PC-3 (cell line): ENCODE results near the gene ARMC7. TPM values are rescaled to one million over a fixed set of nuclear protein-coding genes. Genes with fewer than 3 reads are reported as not detected.

Source experiments
- ATAC-seq: fragments of 200-7000 bp; cut with Tn5 transposase; 2 replicates; pipeline ENCODE4 v1.9.1; 2020; ENCODE audit warnings: mild to moderate bottlenecking, moderate library complexity
- BruUV-seq: library from RNA; stranded (reverse); fragments of 400-500 nt; replicated peaks from 2 replicates; lab custom pipeline; 2021; lab: Mats Ljungman, UMichigan
- CTCF ChIA-PET: fragments of 300-600 bp; sonication (Branson Sonifier 250); formaldehyde crosslinking; loops from one replicate; lab custom pipeline; 2022; ENCODE audit warnings: antibody characterized with exemption; lab: Charles Lee
- POLR2A ChIA-PET: fragments of 300-600 bp; sonication (Branson Sonifier 250); formaldehyde crosslinking; loops from one replicate; lab custom pipeline; 2022; ENCODE audit warnings: antibody characterized with exemption; ENCODE audit not compliant: unreplicated experiment; lab: Charles Lee
- DNase-seq: peaks from one replicate; pipeline ENCODE4 v3.0.0-alpha.2; 2015
- H2AFZ ChIP-seq: fragments of 300-600 bp; sonication (generic); 2 replicates; pipeline ENCODE4 v1.6.0; 2016; ENCODE audit warnings: antibody characterized with exemption, low read length
- H3F3A ChIP-seq: fragments of 300-600 bp; sonication (generic); one replicate; pipeline ENCODE4 v1.6.0; 2017; ENCODE audit warnings: antibody characterized with exemption, low read length, control low read depth, mild to moderate bottlenecking; ENCODE audit not compliant: unreplicated experiment
- H3K27ac ChIP-seq: fragments of 300-600 bp; sonication (generic); 2 replicates; pipeline ENCODE4 v1.5.1; 2016; ENCODE audit warnings: mild to moderate bottlenecking, low read length
- H3K27me3 ChIP-seq: fragments of 300-600 bp; sonication (generic); 2 replicates; pipeline ENCODE4 v1.6.1; 2016; ENCODE audit warnings: low read length, mixed read lengths
- H3K36me3 ChIP-seq: fragments of 300-600 bp; sonication (generic); 2 replicates; pipeline ENCODE4 v1.6.1; 2016; ENCODE audit warnings: low read depth, mixed run types, low read length, mixed read lengths
- H3K4me1 ChIP-seq: fragments of 300-600 bp; sonication (generic); 2 replicates; pipeline ENCODE4 v1.5.1; 2016; ENCODE audit warnings: low read length; ENCODE audit not compliant: insufficient read depth
- H3K4me2 ChIP-seq: fragments of 300-600 bp; sonication (generic); 2 replicates; pipeline ENCODE4 v1.6.0; 2016; ENCODE audit warnings: low read length
- H3K4me3 ChIP-seq: fragments of 300-600 bp; sonication (generic); 2 replicates; pipeline ENCODE4 v1.5.1; 2016; ENCODE audit warnings: mild to moderate bottlenecking, low read length, mixed read lengths
- H3K79me2 ChIP-seq: fragments of 300-600 bp; sonication (generic); 2 replicates; pipeline ENCODE4 v1.6.1; 2017; ENCODE audit warnings: low read length, mixed read lengths
- H3K9ac ChIP-seq: fragments of 300-600 bp; sonication (generic); 2 replicates; pipeline ENCODE4 v1.6.0; 2016; ENCODE audit warnings: mild to moderate bottlenecking, low read length
- H3K9me2 ChIP-seq: fragments of 300-600 bp; sonication (generic); replicated peaks from 2 replicates; pipeline ENCODE4 v1.6.1; 2016; ENCODE audit warnings: mixed run types, low read length, mixed read lengths
- H3K9me3 ChIP-seq: fragments of 300-600 bp; sonication (generic); 2 replicates; pipeline ENCODE4 v1.6.1; 2016; ENCODE audit warnings: low read length, mixed read lengths
- H4K20me1 ChIP-seq: fragments of 300-600 bp; sonication (generic); 2 replicates; pipeline ENCODE4 v1.6.1; 2016; ENCODE audit warnings: low read length, mixed read lengths
- EZH2 ChIP-seq: fragments of 300-600 bp; sonication (generic); IDR thresholded peaks from one replicate; pipeline ENCODE4 v1.6.1; 2017; ENCODE audit warnings: antibody characterized with exemption, mild to moderate bottlenecking, low read length; ENCODE audit not compliant: unreplicated experiment
- EZH2phosphoT487 ChIP-seq: fragments of 300-600 bp; sonication (generic); IDR thresholded peaks from 2 replicates; pipeline ENCODE4 v1.6.1; 2018; ENCODE audit warnings: mild to moderate bottlenecking, antibody characterized with exemption, low read length, borderline replicate concordance
- intact Hi-C: fragments of 100-400 bp; cut with micrococcal nuclease; formaldehyde crosslinking; loops from 2 replicates; pipeline ENCODE4 v1.9.0; 2023
- total RNA-seq: library from RNA; depleted of rRNA; stranded (reverse); fragments of >200 nt; gene quantifications from 2 replicates; pipeline ENCODE4 v1.2.3, GENCODE V29; 2014
- TF ChIP-seq, protein P1 (sequence below): fragments of 300-600 bp; sonication (generic); conservative IDR thresholded peaks from 2 replicates; pipeline ENCODE4 v1.5.1; 2017; ENCODE audit warnings: antibody characterized with exemption, low read depth, mild to moderate bottlenecking, low read length

Gene ARMC7
- total RNA-seq, 1 experiment from 2014 or later: 17.0 TPM

GRCh38 chr17:75103601-75104554 lies 5.9 kb upstream of the ARMC7 start:
- POLR2A ChIA-PET: no interaction called here
- CTCF ChIA-PET: interaction anchor here (0.6 to 2.2 kb wide), 3 partner anchors 32 to 35 kb away, joined by 6 to 23 read pairs (median 8); no protein-coding TSS in a partner anchor
- intact Hi-C loops: no loop called here
- Histone ChIP-seq H2AFZ (no peak overlapping the region), H3K79me2 (no peaks in the 10 kb centered on the region), H3K9me2 (no peaks in the 10 kb centered on the region), H3K9me3 (no peaks in the 10 kb centered on the region), H3K27me3 (no peaks in the 10 kb centered on the region), H3K4me1 (0 out of 2 replicates have a peak, but pooled peaks cover under 1% of the 10 kb centered on the region), H3K4me3 (no peak overlapping the region), H3K36me3 (no peaks in the 10 kb centered on the region), H4K20me1 (no peaks in the 10 kb centered on the region), H3K9ac (no peak overlapping the region), H3K4me2 (no peak overlapping the region), H3F3A (no peaks in the 10 kb centered on the region), H3K27ac (no peak overlapping the region)
- no peak for ATAC-seq
- TF ChIP-seq, protein P1, sequence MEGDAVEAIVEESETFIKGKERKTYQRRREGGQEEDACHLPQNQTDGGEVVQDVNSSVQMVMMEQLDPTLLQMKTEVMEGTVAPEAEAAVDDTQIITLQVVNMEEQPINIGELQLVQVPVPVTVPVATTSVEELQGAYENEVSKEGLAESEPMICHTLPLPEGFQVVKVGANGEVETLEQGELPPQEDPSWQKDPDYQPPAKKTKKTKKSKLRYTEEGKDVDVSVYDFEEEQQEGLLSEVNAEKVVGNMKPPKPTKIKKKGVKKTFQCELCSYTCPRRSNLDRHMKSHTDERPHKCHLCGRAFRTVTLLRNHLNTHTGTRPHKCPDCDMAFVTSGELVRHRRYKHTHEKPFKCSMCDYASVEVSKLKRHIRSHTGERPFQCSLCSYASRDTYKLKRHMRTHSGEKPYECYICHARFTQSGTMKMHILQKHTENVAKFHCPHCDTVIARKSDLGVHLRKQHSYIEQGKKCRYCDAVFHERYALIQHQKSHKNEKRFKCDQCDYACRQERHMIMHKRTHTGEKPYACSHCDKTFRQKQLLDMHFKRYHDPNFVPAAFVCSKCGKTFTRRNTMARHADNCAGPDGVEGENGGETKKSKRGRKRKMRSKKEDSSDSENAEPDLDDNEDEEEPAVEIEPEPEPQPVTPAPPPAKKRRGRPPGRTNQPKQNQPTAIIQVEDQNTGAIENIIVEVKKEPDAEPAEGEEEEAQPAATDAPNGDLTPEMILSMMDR: no peak
- TF ChIP-seq EZH2phosphoT487: no peak
- TF ChIP-seq EZH2: no peak
- no TSS peak for BruUV-seq
- no peak for DNase-seq

DNA sequence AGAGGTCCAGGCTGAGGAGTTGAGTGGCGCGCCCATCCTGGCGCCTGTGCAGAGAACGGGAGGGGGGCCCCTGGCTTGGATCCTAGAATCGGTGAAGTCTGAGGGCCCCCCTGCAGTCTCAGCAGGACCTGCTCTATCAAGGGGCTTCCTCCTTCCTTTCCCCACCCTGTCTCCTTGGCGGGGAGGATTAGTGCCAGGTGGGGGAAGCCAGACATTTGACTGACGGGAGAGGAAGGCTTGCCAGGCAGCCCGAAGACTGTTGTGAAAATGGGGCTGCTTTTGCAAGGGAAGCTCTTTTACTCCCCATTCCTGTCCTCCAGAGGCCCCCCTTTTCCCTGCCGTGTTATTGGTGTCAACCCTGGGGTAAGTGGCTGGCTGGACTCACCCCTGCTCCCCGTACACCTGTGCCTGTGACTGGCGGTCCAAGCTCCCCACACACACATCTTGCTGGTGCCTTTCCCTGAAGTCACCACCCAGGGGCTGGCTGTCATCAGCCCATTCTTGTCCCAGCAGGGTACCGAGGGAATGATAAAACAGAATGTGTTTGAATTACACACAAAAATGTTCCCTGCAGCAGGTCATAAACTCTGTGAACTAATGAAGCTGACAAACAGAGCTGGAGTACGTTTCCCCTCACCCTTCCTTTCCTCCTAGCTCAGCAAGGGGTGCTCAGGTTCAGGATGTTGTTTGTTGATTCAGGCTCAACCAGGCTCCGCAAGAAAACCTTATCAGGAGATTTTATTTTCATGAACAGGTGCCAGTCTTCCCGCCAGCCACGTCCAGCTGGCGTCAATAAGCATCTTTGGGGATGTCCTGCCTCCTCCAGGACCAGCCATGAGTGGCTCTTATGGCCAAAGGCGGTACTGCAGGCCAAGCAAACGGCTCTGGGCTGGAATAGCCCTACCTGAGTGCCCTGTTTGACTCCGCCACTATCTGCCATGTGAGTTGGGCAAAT lies 4.4 kb upstream of the ARMC7 start:
- no peak overlapping the region for H3K27ac ChIP-seq
- no peaks in the 10 kb centered on the region for H3F3A ChIP-seq
- H3K9me2 ChIP-seq: no peaks in the 10 kb centered on the region
- DNase-seq: peak; percentile 87
- no TSS peak for BruUV-seq
- no peaks in the 10 kb centered on the region for H3K27me3 ChIP-seq
- intact Hi-C loops: loop anchor here (1.0 kb wide), 1 partner anchor 35 kb away; no protein-coding TSS in a partner anchor
- H3K36me3 ChIP-seq: no peaks in the 10 kb centered on the region
- peaks cover 7% of the 10 kb centered on the region for H3K79me2 ChIP-seq
- H4K20me1 ChIP-seq: no peaks in the 10 kb centered on the region
- peak overlapping the region; percentile 22; the same call in 1 of the 2 replicates for H2AFZ ChIP-seq
- H3K4me1 ChIP-seq: peaks cover 7% of the 10 kb centered on the region; the same call in 1 of the 2 replicates
- POLR2A ChIA-PET: interaction anchor here (0.6 kb wide), 1 partner anchor 117 kb away, joined by 3 read pairs; no protein-coding TSS in a partner anchor
- H3K4me3 ChIP-seq: no peak overlapping the region
- CTCF ChIA-PET: interaction anchor here (0.6 to 2.2 kb wide), 9 partner anchors 9 to 209 kb away, joined by 3 to 23 read pairs (median 4); no protein-coding TSS in a partner anchor
- peak overlapping the region; percentile 20 for H3K4me2 ChIP-seq
- peak; percentile 86 for ATAC-seq
- no peak overlapping the region for H3K9ac ChIP-seq
- no peak for TF ChIP-seq EZH2
- TF ChIP-seq, protein P1: peak; percentile 90
- TF ChIP-seq EZH2phosphoT487: no peak
- no peaks in the 10 kb centered on the region for H3K9me3 ChIP-seq
